Measurements from ENCODE around the gene LRRFIP1. TPM values are rescaled to one million over a fixed set of nuclear protein-coding genes. Genes with fewer than 3 reads are reported as not detected.
A peak's percentile ranks its signal among the peaks of the same experiment; 100 is the strongest.

The LRRFIP1 gene
- polyA plus RNA-seq, 2 of the 4 experiments (the other 2 are of a cell fraction) = 75.6 to 93.0 TPM

DNA sequence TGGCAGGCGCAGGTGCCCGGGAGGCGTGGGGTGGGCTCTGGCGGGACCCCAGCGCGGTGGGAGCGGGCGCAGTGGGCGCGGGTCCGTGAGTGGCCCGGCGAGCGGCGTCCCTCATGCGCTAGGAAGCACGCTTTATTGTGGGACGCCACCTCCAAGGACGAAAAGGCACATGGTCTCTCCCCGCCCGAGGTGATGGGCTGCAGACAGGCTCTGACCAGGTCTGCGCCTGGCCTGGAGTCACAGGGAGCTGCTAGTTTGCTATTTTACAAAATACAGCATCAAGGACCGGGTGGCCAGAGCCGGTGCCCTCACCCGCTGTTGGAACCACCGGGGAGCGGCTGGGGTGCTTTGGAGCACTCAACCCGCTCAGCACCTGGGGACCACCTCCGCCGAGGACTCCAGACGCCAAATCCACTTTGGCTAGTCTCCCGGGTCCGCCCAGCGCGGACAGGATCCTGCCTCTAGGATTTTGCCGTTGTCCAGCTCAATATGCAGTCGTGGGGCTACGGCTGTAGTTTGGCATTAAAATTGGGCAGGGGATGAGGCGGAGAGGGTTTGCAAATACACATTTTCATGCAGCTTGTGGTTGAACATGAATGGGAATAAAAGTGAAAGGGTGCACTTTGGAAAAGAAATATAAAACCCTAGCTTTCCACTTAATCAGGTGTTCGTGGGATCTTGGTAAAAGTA lies 65.4 kb downstream of the LRRFIP1 start:
- DNase-seq (ENCODE audit: low read depth in 1 of 2, low spot score in 1 of 2) (peak in 1 of 2 experiments; percentile 39), ATAC-seq (peak; percentile 27; a peak in 5 of 6 replicates)
- no peak for TF ChIP-seq RCOR1 (IDR thresholded peaks at IDR 0.05; ENCODE audit: low read depth, low read length)
- peak; percentile 19; the same call in 1 of the 2 replicates for TF ChIP-seq MYC (IDR thresholded peaks at IDR 0.05; ENCODE audit: borderline replicate concordance, low read length)
- peak; percentile 79 for TF ChIP-seq MAX (IDR thresholded peaks at IDR 0.05)
- TF ChIP-seq PHF8 (IDR thresholded peaks at IDR 0.05; ENCODE audit: borderline replicate concordance, low read depth) = peak; percentile 26; the same call in 1 of the 2 replicates

DNA sequence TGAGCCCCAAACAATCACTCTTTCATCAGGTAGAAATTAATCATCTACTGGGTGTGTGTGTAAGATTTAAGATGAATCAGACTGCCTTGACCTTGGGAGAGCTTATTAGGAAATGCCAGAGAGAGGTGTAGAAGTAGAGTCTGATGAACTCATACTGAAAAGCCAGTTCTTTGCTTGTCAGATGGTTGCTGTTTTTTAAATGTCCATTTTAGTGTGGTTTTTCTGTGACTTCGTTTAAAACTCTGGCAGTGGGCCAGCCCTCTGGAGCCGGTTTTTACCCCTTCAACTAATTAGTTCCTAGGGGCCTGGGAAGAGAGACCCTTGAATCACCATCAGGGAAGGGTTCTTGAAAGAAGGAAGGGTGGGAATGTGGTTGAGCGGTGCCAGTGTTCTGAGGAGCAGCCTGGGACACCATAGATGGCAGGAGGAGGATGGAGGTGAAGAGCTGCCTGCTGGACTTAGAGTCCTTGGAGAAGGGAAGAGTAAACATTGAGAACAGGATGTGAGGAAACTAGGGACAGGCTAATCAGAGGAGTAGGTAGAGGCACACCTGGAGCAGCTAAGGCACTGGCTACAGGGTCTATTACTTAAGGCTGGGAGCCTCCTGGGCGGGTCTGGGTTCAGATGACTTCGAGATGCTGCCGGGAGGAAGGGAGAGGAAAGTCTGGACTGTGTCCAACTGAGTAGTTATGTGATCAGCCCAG lies 66.1 kb downstream of the LRRFIP1 start:
- CTCF ChIA-PET = interaction anchor here (1.2 to 2.6 kb wide), 5 partner anchors 9 to 51 kb away, joined by 3 to 14 read pairs (median 5); no protein-coding TSS in a partner anchor
- no peak for FAIRE-seq
- peak overlapping the region; percentile 95 for H3K4me2 ChIP-seq
- peak overlapping the region; percentile 82 for H3K4me3 ChIP-seq
- POLR2A ChIA-PET = interaction anchor here (1.5 kb wide), 1 partner anchor 38 kb away, joined by 9 read pairs; no protein-coding TSS in a partner anchor
- WGBS (ENCODE audit: missing lambda C conversion rate) = 10% methylated on average over 6 of the region's 6 CpGs
- H3K9me3 ChIP-seq = no peaks in the 10 kb centered on the region
- TF ChIP-seq JUNB (IDR thresholded peaks at IDR 0.05) (peak; percentile 25; the same call in 1 of the 2 replicates), JUN (IDR thresholded peaks at IDR 0.05) (no peak), HDAC2 (IDR thresholded peaks at IDR 0.05) (no peak), FOSL2 (IDR thresholded peaks at IDR 0.05) (0 out of 2 replicates have a peak, but pooled peaks have one; percentile 30), FOSL2 (CRISPR knock-in tag; IDR thresholded peaks at IDR 0.05) (peak; percentile 71), HOXA7 (CRISPR knock-in tag; IDR thresholded peaks at IDR 0.05) (0 out of 2 replicates have a peak, but pooled peaks have one; percentile 10), RCOR1 (IDR thresholded peaks at IDR 0.05; ENCODE audit: low read depth, low read length) (no peak), CEBPB (IDR thresholded peaks at IDR 0.05) (peak; percentile 29 to 43; a peak in 1 of 4 replicates), REST (IDR thresholded peaks at IDR 0.05) (no peak), EP300 (IDR thresholded peaks at IDR 0.05) (no peak), MAX (IDR thresholded peaks at IDR 0.05) (peak; percentile 21; the same call in 1 of the 2 replicates), POLR2AphosphoS2 (conservative IDR thresholded peaks at IDR 0.05; ENCODE audit: low read length) (0 out of 2 replicates have a peak, but pooled peaks have one; percentile 57)
- DNase-seq (ENCODE audit: low read depth in 1 of 2, low spot score in 1 of 2) = peak; percentile 63 to 69
- ATAC-seq = peak; percentile 7 to 16; a peak in 3 of 6 replicates
- H3K4me1 ChIP-seq = peaks cover 62% of the 10 kb centered on the region
- peak overlapping the region; percentile 96 to 98 for H3K27ac ChIP-seq

More for the DNA sequence above, 65.4 kb downstream of the LRRFIP1 start:
- Histone ChIP-seq H3K9me3 (no peaks in the 10 kb centered on the region), H3K4me2 (peak overlapping the region; percentile 95), H3K4me3 (peak overlapping the region; percentile 82), H3K4me1 (peaks cover 62% of the 10 kb centered on the region), H3K27ac (peak overlapping the region; percentile 96 to 98)
- no peak for FAIRE-seq
- WGBS (ENCODE audit: missing lambda C conversion rate) = under 1% methylated on average over 33 of the region's 40 CpGs
- ChIA-PET POLR2A (interaction anchor here (0.6 to 1.5 kb wide), 2 partner anchors 15 to 38 kb away, joined by 3 to 9 read pairs; no protein-coding TSS in a partner anchor), CTCF (interaction anchor here (1.2 to 2.6 kb wide), 6 partner anchors 10 to 52 kb away, joined by 3 to 14 read pairs (median 4); no protein-coding TSS in a partner anchor)

Data from A549 (cell line).